Neural progenitor cell (in vitro differentiated cells): ENCODE results near the gene PSMA3. TPM values are rescaled to one million over a fixed set of nuclear protein-coding genes. Genes with fewer than 3 reads are reported as not detected.

Experiments
- DNase-seq: peaks from one replicate; pipeline ENCODE4 v3.0.0-alpha.2; 2016; ENCODE audit warnings: low spot score
- H2AFZ ChIP-seq: fragments of 200-600 bp; sonication (generic); replicated peaks from 2 replicates; pipeline ENCODE4 v1.6.1; 2016; ENCODE audit warnings: antibody characterized with exemption
- H3F3A ChIP-seq: fragments of 200-600 bp; sonication (generic); 2 replicates; pipeline ENCODE4 v1.6.1; 2016; ENCODE audit warnings: antibody characterized with exemption, low read depth
- H3K27ac ChIP-seq: fragments of 200-600 bp; sonication (generic); 2 replicates; pipeline ENCODE4 v1.5.1; 2016; ENCODE audit warnings: mild to moderate bottlenecking
- H3K27me3 ChIP-seq: fragments of 200-600 bp; sonication (generic); 2 replicates; pipeline ENCODE4 v1.6.1; 2016; ENCODE audit warnings: mild to moderate bottlenecking, moderate library complexity
- H3K36me3 ChIP-seq: fragments of 200-600 bp; sonication (generic); 2 replicates; pipeline ENCODE4 v1.5.1; 2016
- H3K4me1 ChIP-seq: fragments of 200-600 bp; sonication (generic); 2 replicates; pipeline ENCODE4 v1.6.1; 2016; ENCODE audit warnings: mixed run types
- H3K4me2 ChIP-seq: fragments of 200-600 bp; sonication (generic); 2 replicates; pipeline ENCODE4 v1.6.1; 2016
- H3K4me3 ChIP-seq: fragments of 200-600 bp; sonication (generic); 2 replicates; pipeline ENCODE4 v1.5.1; 2016
- H3K79me2 ChIP-seq: fragments of 200-600 bp; sonication (generic); 2 replicates; pipeline ENCODE4 v1.6.1; 2016; ENCODE audit warnings: low read depth
- H3K9ac ChIP-seq: fragments of 200-600 bp; sonication (generic); 2 replicates; pipeline ENCODE4 v1.6.1; 2016
- H3K9me3 ChIP-seq: fragments of 200-600 bp; sonication (generic); 2 replicates; pipeline ENCODE4 v1.5.1; 2016; ENCODE audit warnings: low read depth
- H4K20me1 ChIP-seq: fragments of 200-600 bp; sonication (generic); 2 replicates; pipeline ENCODE4 v1.6.1; 2016; ENCODE audit warnings: low read depth
- H3K27ac Mint-ChIP-seq: 3 replicates; pipeline ENCODE4 v1.8.0; 2021; ENCODE audit warnings: mixed read lengths
- H3K27me3 Mint-ChIP-seq: 2 replicates; pipeline ENCODE4 v1.8.0; 2022; ENCODE audit warnings: low read depth, mild to moderate bottlenecking, inconsistent platforms, moderate library complexity, mixed read lengths; ENCODE audit not compliant: insufficient read depth
- H3K36me3 Mint-ChIP-seq: 3 replicates; pipeline ENCODE4 v1.8.0; 2021; ENCODE audit warnings: mixed read lengths
- H3K4me1 Mint-ChIP-seq: 3 replicates; pipeline ENCODE4 v1.8.0; 2021; ENCODE audit warnings: mixed read lengths
- H3K4me3 Mint-ChIP-seq: 3 replicates; pipeline ENCODE4 v1.8.0; 2021; ENCODE audit warnings: mild to moderate bottlenecking, moderate library complexity, mixed read lengths
- H3K9me3 Mint-ChIP-seq: 3 replicates; pipeline ENCODE4 v1.8.0; 2020; ENCODE audit warnings: mixed read lengths
- CTCF ChIP-seq: fragments of 200-600 bp; sonication (generic); IDR thresholded peaks from 2 replicates; pipeline ENCODE4 v1.5.1; 2017; ENCODE audit warnings: antibody characterized with exemption, mild to moderate bottlenecking
- EZH2 ChIP-seq: fragments of 200-600 bp; sonication (generic); IDR thresholded peaks from 2 replicates; pipeline ENCODE4 v1.6.1; 2017; ENCODE audit warnings: antibody characterized with exemption, mild to moderate bottlenecking, moderate library complexity
- EZH2phosphoT487 ChIP-seq: fragments of 200-600 bp; sonication (generic); IDR thresholded peaks from 2 replicates; pipeline ENCODE4 v1.6.1; 2017; ENCODE audit warnings: antibody characterized with exemption
- total RNA-seq: library from RNA; depleted of rRNA; stranded (reverse); fragments of >200 nt; gene quantifications from 2 replicates; pipeline ENCODE4 v1.2.3, GENCODE V29; 2015; ENCODE audit warnings: low replicate concordance

PSMA3 gene
- total RNA-seq, 1 donor from 2014 or later = 268 TPM

GRCh38 chr14:58296726-58297125 is 52.1 kb downstream of the PSMA3 start:
- no peak for DNase-seq
- TF ChIP-seq EZH2phosphoT487 (no peak), CTCF (no peak), EZH2 (no peak)
- no peaks in the 10 kb centered on the region for H3K9me3 Mint-ChIP-seq
- H3K4me1 Mint-ChIP-seq = peaks cover 29% of the 10 kb centered on the region
- H3K4me3 ChIP-seq = peak overlapping the region; percentile 89
- no peak overlapping the region for H2AFZ ChIP-seq
- peak overlapping the region; percentile 94 for H3K9ac ChIP-seq
- H3F3A ChIP-seq = peaks cover 15% of the 10 kb centered on the region
- H3K9me3 ChIP-seq = no peaks in the 10 kb centered on the region
- peaks cover 2% of the 10 kb centered on the region for H3K27me3 Mint-ChIP-seq
- H3K27ac ChIP-seq = no peak overlapping the region
- H3K36me3 ChIP-seq = peaks cover 16% of the 10 kb centered on the region
- peaks cover 28% of the 10 kb centered on the region for H3K36me3 Mint-ChIP-seq
- H3K27ac Mint-ChIP-seq = no peak overlapping the region
- peaks cover 16% of the 10 kb centered on the region for H3K4me1 ChIP-seq
- peaks cover 46% of the 10 kb centered on the region for H4K20me1 ChIP-seq
- peaks cover 90% of the 10 kb centered on the region for H3K79me2 ChIP-seq
- peak overlapping the region; percentile 94 for H3K4me2 ChIP-seq
- H3K27me3 ChIP-seq = no peaks in the 10 kb centered on the region
- H3K4me3 Mint-ChIP-seq = no peak overlapping the region

- Histone ChIP-seq H3K36me3 (peaks cover 14% of the 10 kb centered on the region), H3K4me1 (peaks cover 16% of the 10 kb centered on the region), H3K4me2 (peak overlapping the region; percentile 94), H3K27ac (peak overlapping the region; percentile 98), H2AFZ (no peak overlapping the region), H3K4me3 (peak overlapping the region; percentile 89), H4K20me1 (peaks cover 41% of the 10 kb centered on the region), H3K9ac (peak overlapping the region; percentile 94), H3F3A (peaks cover 15% of the 10 kb centered on the region), H3K27me3 (no peaks in the 10 kb centered on the region), H3K9me3 (no peaks in the 10 kb centered on the region), H3K79me2 (peaks cover 86% of the 10 kb centered on the region)
- TF ChIP-seq EZH2phosphoT487 (no peak), EZH2 (peak; percentile 20)
- peaks cover 2% of the 10 kb centered on the region for H3K27me3 Mint-ChIP-seq
- no peaks in the 10 kb centered on the region for H3K9me3 Mint-ChIP-seq
- peaks cover 30% of the 10 kb centered on the region for H3K36me3 Mint-ChIP-seq
- peaks cover 29% of the 10 kb centered on the region for H3K4me1 Mint-ChIP-seq
- peak; percentile 75 for DNase-seq
- H3K27ac Mint-ChIP-seq = no peak overlapping the region
- no peak overlapping the region for H3K4me3 Mint-ChIP-seq
These were observed 52.7 kb downstream of the PSMA3 start for GRCh38 chr14:58297412-58297761.

GRCh38 chr14:58297762-58298476 is 53.3 kb downstream of the PSMA3 start:
- Mint-ChIP-seq H3K4me1 (peaks cover 29% of the 10 kb centered on the region), H3K27ac (no peak overlapping the region), H3K27me3 (peaks cover 2% of the 10 kb centered on the region), H3K9me3 (no peaks in the 10 kb centered on the region), H3K4me3 (no peak overlapping the region), H3K36me3 (peaks cover 28% of the 10 kb centered on the region)
- peaks cover 85% of the 10 kb centered on the region for H3K79me2 ChIP-seq
- H3K36me3 ChIP-seq = peaks cover 11% of the 10 kb centered on the region
- H3K27me3 ChIP-seq = no peaks in the 10 kb centered on the region
- TF ChIP-seq EZH2phosphoT487 (no peak), EZH2 (peak; percentile 35), CTCF (no peak)
- peak overlapping the region; percentile 89 for H3K4me3 ChIP-seq
- H4K20me1 ChIP-seq = peaks cover 35% of the 10 kb centered on the region
- H2AFZ ChIP-seq = peak overlapping the region; percentile 74
- H3F3A ChIP-seq = peaks cover 15% of the 10 kb centered on the region
- H3K4me1 ChIP-seq = peaks cover 16% of the 10 kb centered on the region
- peak overlapping the region; percentile 94 for H3K9ac ChIP-seq
- peak overlapping the region; percentile 94 for H3K4me2 ChIP-seq
- peak; percentile 99 for DNase-seq
- H3K27ac ChIP-seq = peak overlapping the region; percentile 98
- H3K9me3 ChIP-seq = no peaks in the 10 kb centered on the region
